ENCODE measurements around the gene CSF1. TPM values are rescaled to one million over a fixed set of nuclear protein-coding genes. Genes with fewer than 3 reads are reported as not detected.
"Not testable (repeated sequence)": the region's sequence is repeated elsewhere in the genome, so short reads cannot be mapped to it uniquely, and the experiment has no call there.

CSF1 gene
- total RNA-seq, 2 donors from 2014 or later, result 14.1 to 18.1 TPM

- H3K4me1 ChIP-seq, result no peaks in the 10 kb centered on the region
- no peaks in the 10 kb centered on the region for H3K27me3 ChIP-seq
- H3K9me3 ChIP-seq, result no peaks in the 10 kb centered on the region
- no peaks in the 10 kb centered on the region for H3K36me3 ChIP-seq
- H3K9ac ChIP-seq (ENCODE audit: low read depth in 2 of 2, low read length in 2 of 2), result no peak overlapping the region
- intact Hi-C loops (cut with DNase I), result loop anchor here (5.0 kb wide), 1 partner anchor 137 kb away; no protein-coding TSS in a partner anchor
- H3K4me3 ChIP-seq, result no peak overlapping the region
- TF ChIP-seq CTCF (IDR thresholded peaks at IDR 0.05), result no peak
- peak overlapping the region; percentile 17 for H3K27ac ChIP-seq
- no peak for DNase-seq
Observed at GRCh38 chr1:109914587-109915240, 4.1 kb downstream of the CSF1 start.

DNA sequence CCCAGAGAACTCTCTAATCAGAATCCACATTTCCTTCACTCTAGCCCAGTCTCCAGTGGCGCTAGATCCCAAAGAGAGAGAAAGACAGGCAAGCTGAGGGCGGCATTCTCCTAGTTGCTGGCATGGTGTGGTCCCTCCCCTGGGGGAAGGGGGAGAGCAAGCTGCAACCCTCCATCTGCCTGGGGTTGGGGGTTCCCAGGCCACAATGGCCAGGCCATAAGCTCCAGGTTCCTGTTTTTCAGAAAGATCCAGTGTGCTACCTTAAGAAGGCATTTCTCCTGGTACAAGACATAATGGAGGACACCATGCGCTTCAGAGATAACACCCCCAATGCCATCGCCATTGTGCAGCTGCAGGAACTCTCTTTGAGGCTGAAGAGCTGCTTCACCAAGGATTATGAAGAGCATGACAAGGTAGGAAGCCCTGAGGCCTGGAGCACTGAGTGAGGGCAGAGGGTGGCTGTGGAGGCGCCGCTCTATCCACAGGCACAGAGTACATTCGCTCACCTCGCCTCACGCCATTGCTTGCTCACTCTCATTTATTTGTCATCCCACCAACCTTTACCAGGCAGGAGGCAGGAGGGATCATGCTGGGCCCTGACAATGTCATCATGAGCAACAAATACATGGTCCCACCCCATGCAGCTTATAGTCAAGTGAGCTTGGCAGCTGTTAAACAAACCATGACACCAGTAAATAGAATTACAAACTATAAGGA, 6.6 kb downstream of the CSF1 start:
- Histone ChIP-seq H3K4me1 (no peaks in the 10 kb centered on the region), H3K9ac (ENCODE audit: low read depth in 2 of 2, low read length in 2 of 2) (no peak overlapping the region), H3K36me3 (no peaks in the 10 kb centered on the region), H3K27ac (no peak overlapping the region), H3K4me3 (no peak overlapping the region), H3K27me3 (no peaks in the 10 kb centered on the region), H3K9me3 (no peaks in the 10 kb centered on the region)
- no peak for DNase-seq
- intact Hi-C loops (cut with DNase I), result no loop called here
- no peak for TF ChIP-seq CTCF (IDR thresholded peaks at IDR 0.05)

GRCh38 chr1:109917768-109918606, 7.3 kb downstream of the CSF1 start:
- Histone ChIP-seq H3K27me3 (no peaks in the 10 kb centered on the region), H3K9ac (ENCODE audit: low read depth in 2 of 2, low read length in 2 of 2) (no peak overlapping the region), H3K36me3 (no peaks in the 10 kb centered on the region), H3K27ac (no peak overlapping the region), H3K4me1 (no peaks in the 10 kb centered on the region), H3K4me3 (no peak overlapping the region), H3K9me3 (no peaks in the 10 kb centered on the region)
- intact Hi-C loops (cut with DNase I), result no loop called here
- TF ChIP-seq CTCF (IDR thresholded peaks at IDR 0.05), result no peak
- DNase-seq, result no peak

GRCh38 chr1:109918671-109919070, 8.0 kb downstream of the CSF1 start:
- no peak for TF ChIP-seq CTCF (IDR thresholded peaks at IDR 0.05)
- Histone ChIP-seq H3K36me3 (no peaks in the 10 kb centered on the region), H3K4me1 (no peaks in the 10 kb centered on the region), H3K27ac (no peak overlapping the region), H3K9me3 (no peaks in the 10 kb centered on the region), H3K9ac (ENCODE audit: low read depth in 2 of 2, low read length in 2 of 2) (no peak overlapping the region), H3K4me3 (no peak overlapping the region), H3K27me3 (no peaks in the 10 kb centered on the region)
- DNase-seq, result no peak
- intact Hi-C loops (cut with DNase I), result no loop called here

DNA sequence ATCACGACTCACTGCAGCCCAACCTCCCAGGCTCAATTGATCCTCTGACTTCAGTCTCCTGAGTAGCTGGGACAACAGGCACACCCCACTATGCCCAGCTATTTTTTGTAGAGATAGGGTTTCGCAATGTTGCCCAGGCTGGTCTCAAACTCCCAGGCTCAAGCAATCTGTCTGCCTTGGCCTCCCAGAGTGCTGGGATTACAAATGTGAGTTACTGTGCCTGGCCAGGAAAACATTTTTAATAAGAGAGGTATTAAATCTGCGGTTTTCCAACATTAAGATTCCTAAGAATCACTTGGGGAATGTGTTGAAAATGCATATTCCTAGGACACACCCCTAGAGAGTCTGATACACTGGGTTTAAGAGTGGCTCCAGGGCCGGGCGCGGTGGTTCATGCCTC, 8.7 kb downstream of the CSF1 start:
- Histone ChIP-seq H3K27ac (no peak overlapping the region), H3K4me1 (no peaks in the 10 kb centered on the region), H3K36me3 (no peaks in the 10 kb centered on the region), H3K9me3 (no peaks in the 10 kb centered on the region), H3K4me3 (no peak overlapping the region), H3K9ac (ENCODE audit: low read depth in 2 of 2, low read length in 2 of 2) (no peak overlapping the region), H3K27me3 (no peaks in the 10 kb centered on the region)
- no peak for TF ChIP-seq CTCF (IDR thresholded peaks at IDR 0.05)
- intact Hi-C loops (cut with DNase I), result no loop called here
- DNase-seq, result no peak

DNA sequence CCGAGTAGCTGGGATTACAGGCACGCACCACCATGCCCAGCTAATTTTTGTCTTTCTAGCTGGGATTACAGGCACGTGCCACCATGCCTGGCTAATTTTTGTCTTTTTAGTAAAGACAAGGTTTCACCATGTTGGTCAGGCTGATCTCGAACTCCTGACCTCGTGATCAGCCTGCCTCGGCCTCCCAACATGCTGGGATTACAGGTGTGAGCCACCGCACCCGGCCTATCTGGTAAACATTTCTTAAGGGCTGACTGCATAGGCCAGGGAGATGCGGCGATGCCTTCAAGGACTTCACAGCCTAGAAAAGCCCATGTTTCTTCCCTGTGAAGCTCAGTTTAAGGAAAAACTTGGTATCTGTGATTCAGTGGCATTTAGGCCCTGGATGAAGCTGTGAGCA, 9.7 kb downstream of the CSF1 start:
- H3K9me3 ChIP-seq; H3K9ac ChIP-seq (ENCODE audit: low read depth in 2 of 2, low read length in 2 of 2); H3K27me3 ChIP-seq; H3K27ac ChIP-seq; H3K4me1 ChIP-seq; H3K36me3 ChIP-seq; intact Hi-C loops (cut with DNase I); H3K4me3 ChIP-seq; DNase-seq: not testable (repeated sequence)
